Spleen (tissue), 7 donors: ENCODE results near the gene CDH18.

ENCODE experiments used
- CTCF ChIP-seq, 11 experiments: fragments of 200-600 bp in 7 of 11; fragments of 450-650 bp in 4 of 11; sonication (generic) in 4 of 11; IDR thresholded peaks in 8 of 11; conservative IDR thresholded peaks in 3 of 11; 1 replicate in 7 of 11; 2 replicates in 4 of 11; pipeline versions ENCODE4 v1.4.0 to v1.8.0; 2016 to 2021; ENCODE audit warnings: antibody characterized with exemption in 11 of 11, inconsistent platforms in 4 of 11, mild to moderate bottlenecking in 1 of 11
- POLR2A ChIP-seq, 3 donors: fragments of 450-650 bp; IDR thresholded peaks; one replicate each; pipeline ENCODE4 v1.5.1; 2017; ENCODE audit warnings: antibody characterized with exemption in 3 of 3, mild to moderate bottlenecking in 1 of 3
- donor health status: DM: no; HTN: no; CAD: no; lungs with moderate emphysema.
- donor health status: DM: no; HTN: no; CAD: no.
- donor health status: DM: no; HTN: no; CAD: no.

GRCh38 chr5:19497229-19497815, 490.7 kb downstream of the CDH18 start:
- TF ChIP-seq CTCF (IDR thresholded peaks at IDR 0.05 in 8 of 11, conservative IDR thresholded peaks at IDR 0.05 in 3 of 11) (no peak), POLR2A (IDR thresholded peaks at IDR 0.05) (no peak)
